OCI-LY7 (cell line): ENCODE data around the gene KDM2B.

ENCODE experiments used
- CTCF ChIP-seq: fragments of 200-600 bp; sonication (generic); conservative IDR thresholded peaks from 2 replicates; pipeline ENCODE4 v1.5.1; 2014; ENCODE audit warnings: mild to moderate bottlenecking, antibody characterized with exemption, low read length, moderate library complexity, mixed read lengths
- EZH2phosphoT487 ChIP-seq: fragments of 200-600 bp; sonication (generic); IDR thresholded peaks from 2 replicates; pipeline ENCODE4 v1.6.1; 2018; ENCODE audit warnings: low read depth, borderline replicate concordance, mild to moderate bottlenecking, mixed run types, antibody characterized with exemption, low read length, moderate library complexity, mixed read lengths

GRCh38 chr12:121519227-121519626 lies 61.6 kb downstream of the KDM2B start:
- TF ChIP-seq CTCF, result no peak
- TF ChIP-seq EZH2phosphoT487, result no peak
